OCI-LY3 (cell line): Measurements from ENCODE around the gene CFAP69.
"Not testable (repeated sequence)": the region's sequence is repeated elsewhere in the genome, so short reads cannot be mapped to it uniquely, and the experiment has no call there.

ENCODE experiments used
- EZH2phosphoT487 ChIP-seq: fragments of 200-600 bp; shearing (Covaris generic); IDR thresholded peaks from 2 replicates; pipeline ENCODE4 v1.6.1; 2018; ENCODE audit warnings: antibody characterized with exemption, mixed run types, low read depth
- TF ChIP-seq, protein P1 (sequence below): fragments of 200-600, 300-600 bp; sonication (generic); IDR thresholded peaks from 2 replicates; pipeline ENCODE4 v1.5.1; 2014; ENCODE audit warnings: antibody characterized with exemption, low read length, low read depth

DNA sequence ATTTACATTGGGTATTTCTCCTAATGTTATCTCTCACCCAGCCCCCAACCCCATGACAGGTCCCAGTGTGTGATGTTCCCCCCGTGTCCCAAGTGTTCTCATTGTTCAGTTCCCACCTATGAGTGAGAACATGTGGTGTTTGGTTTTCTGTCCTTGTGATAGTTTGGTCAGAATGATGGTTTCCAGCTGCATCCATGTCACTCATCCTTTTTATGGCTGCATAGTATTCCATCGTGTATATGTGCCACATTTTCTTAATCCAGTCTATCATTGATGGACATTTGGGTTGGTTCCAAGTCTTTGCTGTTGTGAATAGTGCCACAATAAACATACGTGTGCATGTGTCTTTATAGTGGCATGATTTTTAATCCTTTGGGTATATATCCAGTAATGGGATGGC lies 105.1 kb downstream of the CFAP69 start:
- TF ChIP-seq, protein P1, sequence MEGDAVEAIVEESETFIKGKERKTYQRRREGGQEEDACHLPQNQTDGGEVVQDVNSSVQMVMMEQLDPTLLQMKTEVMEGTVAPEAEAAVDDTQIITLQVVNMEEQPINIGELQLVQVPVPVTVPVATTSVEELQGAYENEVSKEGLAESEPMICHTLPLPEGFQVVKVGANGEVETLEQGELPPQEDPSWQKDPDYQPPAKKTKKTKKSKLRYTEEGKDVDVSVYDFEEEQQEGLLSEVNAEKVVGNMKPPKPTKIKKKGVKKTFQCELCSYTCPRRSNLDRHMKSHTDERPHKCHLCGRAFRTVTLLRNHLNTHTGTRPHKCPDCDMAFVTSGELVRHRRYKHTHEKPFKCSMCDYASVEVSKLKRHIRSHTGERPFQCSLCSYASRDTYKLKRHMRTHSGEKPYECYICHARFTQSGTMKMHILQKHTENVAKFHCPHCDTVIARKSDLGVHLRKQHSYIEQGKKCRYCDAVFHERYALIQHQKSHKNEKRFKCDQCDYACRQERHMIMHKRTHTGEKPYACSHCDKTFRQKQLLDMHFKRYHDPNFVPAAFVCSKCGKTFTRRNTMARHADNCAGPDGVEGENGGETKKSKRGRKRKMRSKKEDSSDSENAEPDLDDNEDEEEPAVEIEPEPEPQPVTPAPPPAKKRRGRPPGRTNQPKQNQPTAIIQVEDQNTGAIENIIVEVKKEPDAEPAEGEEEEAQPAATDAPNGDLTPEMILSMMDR: not testable (repeated sequence)
- not testable (repeated sequence) for TF ChIP-seq EZH2phosphoT487
